ENCODE data around the gene IL22RA1.

IL22RA1 gene

DNA sequence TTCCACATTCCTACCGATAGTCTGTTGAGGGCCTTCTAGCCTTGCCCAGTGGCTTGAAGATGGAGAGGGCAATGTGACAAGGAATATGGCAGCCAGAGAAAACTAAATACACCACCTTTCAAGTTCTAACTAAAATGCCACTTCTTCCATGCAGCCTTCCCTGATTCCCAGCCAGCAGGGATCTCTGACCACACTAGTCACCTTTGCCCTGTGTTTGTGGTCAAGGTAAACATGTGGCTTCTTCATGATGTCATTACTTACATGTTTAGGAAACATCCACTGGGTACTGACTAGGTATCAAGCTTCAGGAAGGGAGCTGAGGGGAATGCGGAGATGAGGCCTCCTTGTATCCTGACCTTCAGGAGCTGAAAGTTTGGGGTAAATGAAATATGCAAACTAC, 22.6 kb upstream of the IL22RA1 start:
- no peak for DNase-seq

DNA sequence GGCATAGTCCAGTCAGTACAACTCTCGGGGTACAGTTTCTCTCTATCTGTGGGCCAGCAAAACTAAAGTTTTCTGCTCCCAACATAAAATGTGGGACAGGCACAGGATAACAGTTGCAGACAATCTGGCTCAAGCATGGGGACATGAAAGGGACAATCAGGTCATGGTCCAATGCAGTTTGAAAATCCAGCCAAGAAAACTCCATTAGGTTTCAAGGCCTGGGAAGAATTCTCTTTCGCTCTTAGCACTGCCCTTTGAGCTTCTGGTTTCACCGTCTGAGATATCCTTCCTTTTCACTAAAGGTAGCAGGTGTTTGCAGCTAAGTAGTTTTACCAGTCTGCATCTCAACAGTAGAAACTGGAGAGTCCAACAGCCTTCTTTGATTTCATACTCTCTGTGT, 21.1 kb upstream of the IL22RA1 start:
- no peak for DNase-seq

DNA sequence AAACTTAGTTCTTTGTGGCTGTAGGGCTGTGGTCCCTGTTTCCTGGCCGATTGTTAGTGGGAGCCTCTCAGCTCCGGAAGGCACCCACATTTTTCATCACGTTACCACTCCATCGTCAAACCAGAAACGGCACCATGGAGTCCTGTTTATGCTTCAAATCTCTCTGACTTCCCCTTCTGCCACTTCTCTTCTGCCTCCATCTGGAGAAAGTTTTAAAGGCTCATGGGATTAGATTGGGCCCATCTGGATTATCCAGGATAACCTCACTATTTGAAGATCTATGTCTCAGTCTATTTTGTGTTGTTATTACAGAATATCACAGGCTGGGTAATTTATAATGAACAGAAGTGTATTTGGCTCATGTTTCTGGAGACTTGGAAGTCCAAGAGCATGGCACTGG, 19.3 kb upstream of the IL22RA1 start:
- DNase-seq: no peak

DNA sequence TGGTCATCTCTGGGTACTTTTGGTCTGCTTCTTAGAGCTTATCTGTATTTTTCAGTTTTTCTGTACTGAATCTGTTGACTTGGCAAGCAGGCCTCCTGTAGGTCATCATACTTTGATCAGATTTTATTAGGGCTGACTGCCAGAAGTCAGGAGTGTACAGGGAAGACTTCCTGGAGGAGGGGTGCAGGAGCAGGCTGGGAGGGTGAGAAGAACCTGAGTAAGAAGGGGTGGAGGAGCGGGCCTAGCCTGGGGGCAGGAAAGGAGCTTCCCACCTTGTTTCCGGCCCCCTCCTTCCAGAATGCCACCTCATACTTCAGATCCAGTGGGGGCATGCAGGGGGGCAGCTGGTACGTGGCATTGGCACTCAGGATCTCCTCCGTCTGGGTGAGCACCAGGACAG, 18.3 kb upstream of the IL22RA1 start:
- DNase-seq: no peak

DNA sequence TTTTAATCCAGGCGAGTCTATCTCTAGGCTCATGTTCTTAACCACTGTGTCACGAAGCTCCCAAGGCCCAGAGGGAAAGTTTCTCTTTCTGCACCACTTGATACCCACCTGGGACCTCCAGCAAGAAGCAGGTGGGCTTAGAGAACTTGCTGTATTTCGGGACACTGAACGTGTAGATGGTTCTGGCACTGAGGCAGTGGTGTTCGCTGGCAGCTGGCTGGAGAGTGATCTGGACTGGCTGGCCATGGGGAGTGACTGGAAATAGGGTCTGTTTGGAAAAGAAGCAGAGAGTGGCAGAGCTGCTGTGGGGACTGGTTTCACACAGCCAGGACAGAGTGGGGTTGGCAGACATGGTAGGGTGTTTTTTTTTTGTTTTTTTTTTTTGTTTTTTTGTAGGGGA, 16.4 kb upstream of the IL22RA1 start:
- no peak for DNase-seq

DNA sequence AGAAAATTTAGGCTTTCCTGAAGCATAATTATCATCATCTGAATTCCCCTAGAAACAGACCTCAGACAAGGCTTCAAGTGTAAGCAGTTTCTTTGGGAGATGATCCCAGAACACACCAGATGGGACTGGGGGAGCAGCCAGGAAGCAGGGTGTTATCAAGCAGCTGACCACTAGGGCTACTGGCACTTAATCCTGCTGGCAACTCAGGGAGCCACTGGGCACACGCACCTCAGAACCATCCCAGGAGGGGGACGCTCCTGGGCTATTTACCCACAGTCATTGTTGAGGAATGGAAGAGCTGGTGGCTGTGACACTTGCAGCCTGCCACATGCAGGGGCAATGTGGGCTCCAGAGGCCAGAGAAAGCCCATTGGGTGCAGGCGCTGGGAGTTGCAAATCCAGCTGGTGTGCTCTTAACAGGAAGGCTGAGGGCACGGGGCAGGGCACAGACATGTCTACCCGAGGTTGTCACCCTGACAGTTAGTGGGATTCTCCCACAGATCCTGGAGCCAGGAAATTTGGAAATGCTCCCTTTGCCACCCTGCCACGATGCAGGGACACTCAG, 15.1 kb upstream of the IL22RA1 start:
- DNase-seq: no peak

DNA sequence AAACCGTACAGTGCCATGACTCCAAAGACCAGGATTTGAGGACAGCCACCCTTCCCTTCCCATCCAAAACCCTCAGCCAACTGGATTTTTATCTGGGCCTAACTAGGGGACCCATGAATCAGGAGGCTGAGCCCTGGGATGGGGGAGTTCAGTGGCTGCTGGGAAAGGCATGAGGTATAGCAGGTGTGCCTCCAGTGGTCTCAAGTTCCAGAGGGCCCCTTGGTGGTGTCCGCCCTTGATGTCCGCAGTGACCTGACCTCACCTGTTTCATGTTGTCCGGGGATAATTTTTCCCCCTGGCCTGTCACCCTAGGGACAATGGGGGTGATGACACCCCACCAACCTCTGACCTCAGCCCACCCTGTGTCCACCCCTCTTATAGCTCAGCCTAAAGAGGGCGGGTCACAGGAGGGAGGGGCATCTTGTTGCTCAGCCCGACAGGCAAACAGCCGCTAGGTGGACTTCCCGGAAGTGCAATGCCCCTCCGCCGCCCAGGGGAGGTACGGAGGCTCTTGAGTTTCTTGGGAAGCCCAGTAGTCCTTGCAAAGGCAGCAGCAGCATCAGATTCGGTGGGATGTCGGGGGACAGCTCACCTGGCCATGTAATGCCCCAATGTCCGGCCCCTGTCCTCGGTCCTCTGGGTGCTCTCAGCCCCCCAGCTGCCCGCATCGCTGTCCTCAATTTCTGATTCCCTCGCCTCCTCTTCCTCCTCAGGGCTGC, 13.8 kb upstream of the IL22RA1 start:
- DNase-seq: no peak

DNA sequence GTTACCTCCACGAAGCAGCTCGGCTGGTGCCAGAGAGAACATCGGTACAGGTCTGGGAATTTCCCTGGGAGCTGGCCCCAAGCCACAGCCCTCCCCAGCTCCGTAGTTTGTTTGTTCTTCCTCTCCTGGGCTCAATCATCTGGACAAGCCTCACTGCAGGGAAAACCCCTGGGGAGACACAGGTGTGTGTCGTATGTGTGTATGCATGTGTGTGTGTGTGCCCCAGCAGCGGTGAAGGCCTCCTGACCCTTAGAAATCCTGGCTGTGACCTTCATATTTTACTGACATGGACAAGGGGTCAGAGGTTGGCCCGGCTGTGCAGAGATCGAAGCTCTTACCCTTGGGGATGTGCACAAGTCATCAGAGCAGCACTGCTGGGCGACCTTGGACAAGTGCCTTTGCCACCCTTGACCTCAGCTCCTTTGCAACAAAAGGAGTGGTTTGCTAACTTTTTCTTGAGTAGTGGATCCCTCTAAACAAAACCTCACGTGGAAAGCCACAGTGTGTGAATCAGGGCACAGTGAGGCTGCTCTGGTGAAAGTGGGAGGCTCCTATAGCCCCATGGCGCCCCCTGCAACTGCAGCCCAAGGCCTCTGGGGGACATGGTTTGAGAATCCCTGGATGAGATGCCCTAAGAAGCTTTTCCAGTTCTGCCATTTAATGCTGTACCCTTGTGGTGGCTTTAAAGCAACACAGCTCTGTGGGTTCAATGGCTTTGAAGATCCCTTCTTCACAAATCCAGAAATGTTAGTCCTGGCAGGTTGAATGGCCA, 12.3 kb upstream of the IL22RA1 start:
- no peak for DNase-seq

DNA sequence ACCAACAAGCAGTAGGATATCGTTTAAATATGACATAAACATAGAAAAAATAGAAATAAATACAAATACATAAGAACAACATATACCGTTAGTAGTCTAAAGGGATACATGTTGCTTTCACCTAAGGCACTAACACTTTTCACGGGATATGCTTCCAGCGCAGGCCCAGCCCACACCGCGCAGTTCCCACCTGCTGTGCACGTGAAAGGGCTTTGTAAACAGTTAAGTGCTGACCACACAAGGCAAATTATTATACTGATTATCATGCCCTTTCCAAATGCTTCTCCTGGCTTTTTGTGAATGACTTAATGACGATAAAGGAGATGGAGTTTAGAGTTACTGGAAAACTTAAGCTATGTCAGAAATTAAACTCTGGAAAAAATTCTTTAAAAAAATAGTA, 11.3 kb upstream of the IL22RA1 start:
- no peak for DNase-seq

DNA sequence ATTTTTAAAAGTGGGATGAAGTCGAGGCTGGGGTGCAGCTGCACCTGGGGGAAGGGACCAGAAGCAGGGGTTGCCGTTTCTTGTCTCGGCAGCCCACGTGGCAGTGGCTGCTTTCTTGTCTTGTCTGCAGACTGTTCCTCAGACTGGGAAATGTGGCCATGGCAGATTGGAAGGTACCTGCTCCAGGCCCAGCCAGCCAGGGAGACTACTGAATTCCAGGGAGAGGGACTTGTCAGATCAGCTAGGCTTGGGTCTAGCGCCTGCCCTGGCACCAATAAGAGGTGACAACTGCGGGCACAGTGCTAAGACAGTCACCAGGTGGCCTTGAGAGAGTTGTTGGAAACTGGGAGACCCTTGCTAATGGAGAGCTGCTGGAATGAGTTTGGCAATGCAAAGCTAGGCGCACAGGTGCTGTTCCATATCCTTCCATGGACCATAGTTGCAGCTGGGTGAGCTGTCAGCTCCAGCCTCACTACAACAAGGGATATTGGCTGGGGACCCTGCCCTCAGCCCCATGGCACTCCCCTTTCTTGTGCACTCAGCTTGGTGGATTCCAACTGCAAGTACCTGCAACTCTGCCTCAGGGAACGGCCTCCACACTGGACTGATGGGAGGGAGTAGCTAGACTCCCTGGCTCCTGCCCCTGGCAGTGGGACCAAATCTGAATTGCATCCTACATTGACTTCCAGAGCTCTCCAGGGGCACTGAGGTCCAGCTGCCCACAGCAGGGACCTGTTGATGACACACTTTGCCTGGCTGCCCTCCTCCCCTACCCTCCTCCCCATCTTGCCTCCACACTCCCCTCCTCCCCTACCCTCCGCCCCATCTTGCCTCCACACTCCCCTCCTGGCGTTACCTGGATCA, 9.9 kb upstream of the IL22RA1 start:
- no peak for DNase-seq

DNA sequence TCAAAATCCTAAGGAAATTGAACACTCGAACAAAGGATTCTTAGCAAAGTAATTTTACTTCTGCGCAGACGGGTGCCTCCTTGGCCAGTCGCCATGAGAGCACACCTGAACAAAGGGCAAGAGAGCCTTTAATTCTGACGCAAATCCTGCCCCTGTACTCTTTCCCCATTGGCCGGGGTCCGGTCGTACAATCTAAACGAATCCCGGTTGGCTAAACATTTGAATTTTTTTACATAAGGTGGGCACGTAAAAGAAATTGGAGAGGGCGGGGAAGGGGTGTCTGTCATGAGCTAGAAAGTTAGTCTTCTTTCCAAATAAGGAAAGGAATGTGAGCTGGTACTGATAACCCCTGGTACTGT, 8.2 kb upstream of the IL22RA1 start:
- no peak for DNase-seq

DNA sequence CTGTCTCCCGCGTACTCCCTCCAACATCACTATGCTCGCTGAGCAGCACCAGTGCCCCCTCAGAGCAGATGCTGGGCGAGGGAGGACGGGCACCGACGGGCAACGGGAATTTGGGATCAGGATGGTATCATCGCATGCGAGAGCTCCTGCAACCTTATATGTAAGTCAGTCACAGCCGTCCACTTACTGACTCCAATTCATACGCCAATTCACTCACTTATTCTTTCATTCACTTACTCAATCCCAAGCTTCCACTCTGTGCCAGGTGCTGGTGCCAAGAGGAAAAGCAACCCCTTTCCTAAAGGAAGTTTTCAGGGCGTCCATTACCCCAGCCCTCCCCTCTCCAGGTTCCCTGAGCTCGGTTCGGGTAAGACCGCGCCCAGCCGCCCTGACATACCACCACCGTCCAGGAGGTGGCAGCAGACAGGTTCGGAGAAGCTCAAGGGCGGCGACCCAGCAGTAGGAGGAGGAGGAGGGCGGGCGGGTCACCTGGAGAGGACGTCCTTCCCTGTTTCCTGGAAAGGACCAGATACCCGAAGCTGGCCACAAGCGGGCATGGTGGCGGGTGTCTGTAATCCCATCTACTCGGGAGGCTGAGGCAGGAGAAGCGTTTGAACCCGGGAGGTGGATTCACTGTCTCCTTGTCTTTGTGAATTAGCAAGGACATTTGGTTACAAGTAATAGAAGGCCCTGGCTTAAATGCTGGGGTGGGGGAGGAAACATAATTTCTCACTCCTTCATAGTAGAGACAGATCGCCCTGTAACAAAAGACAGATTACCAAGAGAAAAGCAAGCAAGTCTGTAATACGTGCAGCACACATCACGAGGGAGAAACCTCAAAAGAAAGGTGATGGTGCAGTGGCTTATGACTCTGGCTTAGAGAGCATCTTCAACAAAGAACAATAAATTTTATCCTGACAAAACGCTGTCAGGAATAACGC, 7.6 kb upstream of the IL22RA1 start:
- peak; percentile 73 for DNase-seq

DNA sequence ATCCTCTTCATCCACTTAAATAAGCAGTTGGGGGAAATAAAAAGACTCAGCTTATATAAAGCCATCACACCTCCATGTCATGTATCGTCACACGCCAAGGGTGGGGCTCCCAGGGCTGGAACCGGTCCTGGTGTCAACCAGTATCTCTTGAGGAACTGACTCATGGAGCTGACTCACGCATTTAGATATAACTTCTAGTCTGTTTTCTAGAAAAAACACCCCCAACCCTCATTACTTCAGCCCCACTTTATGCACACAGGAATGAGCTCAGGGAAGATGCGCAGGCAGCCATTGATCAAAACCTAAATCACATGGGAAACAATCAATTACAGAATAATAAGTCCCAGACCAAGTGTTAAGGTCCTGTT, 6.9 kb upstream of the IL22RA1 start:
- DNase-seq: no peak

DNA sequence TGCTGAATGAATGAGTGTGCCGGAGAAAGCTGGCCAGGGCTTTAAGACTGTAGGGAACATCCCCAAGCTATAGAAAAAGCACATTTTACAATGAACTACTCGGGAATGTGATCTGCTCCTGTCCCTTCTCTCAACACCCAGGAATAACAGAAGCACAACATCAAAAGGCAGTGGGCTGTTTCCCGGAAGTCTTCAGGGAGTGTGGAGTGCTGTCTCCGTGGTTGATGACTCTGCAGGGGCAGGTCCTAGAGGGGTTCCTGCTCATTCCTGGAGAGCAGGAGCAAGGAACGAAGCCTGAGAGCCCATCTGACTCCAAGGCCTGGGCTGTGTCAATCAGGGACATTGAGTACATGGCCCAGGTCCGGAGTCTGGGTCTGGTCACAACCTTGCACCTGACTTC, 4.9 kb upstream of the IL22RA1 start:
- no peak for DNase-seq

DNA sequence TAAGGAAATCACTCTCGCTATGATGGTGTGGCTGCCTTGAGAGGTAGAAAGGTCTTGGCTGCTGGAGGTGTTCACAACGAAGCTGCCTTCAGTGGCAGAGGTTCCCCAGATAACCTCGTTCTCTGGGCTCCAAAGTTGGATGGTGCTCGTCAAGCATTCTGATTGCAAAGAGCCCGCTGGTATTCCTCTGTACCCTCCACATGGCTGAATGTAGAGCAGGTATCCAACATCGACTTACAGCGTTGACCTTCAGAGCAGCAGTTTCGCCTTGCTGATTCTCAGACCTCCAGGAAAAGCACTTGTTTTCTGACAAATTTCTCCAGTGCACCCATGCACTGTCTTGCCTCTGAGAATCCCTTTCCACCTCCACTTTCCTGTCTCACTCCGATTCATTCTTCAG, 4.3 kb upstream of the IL22RA1 start:
- no peak for DNase-seq

DNA sequence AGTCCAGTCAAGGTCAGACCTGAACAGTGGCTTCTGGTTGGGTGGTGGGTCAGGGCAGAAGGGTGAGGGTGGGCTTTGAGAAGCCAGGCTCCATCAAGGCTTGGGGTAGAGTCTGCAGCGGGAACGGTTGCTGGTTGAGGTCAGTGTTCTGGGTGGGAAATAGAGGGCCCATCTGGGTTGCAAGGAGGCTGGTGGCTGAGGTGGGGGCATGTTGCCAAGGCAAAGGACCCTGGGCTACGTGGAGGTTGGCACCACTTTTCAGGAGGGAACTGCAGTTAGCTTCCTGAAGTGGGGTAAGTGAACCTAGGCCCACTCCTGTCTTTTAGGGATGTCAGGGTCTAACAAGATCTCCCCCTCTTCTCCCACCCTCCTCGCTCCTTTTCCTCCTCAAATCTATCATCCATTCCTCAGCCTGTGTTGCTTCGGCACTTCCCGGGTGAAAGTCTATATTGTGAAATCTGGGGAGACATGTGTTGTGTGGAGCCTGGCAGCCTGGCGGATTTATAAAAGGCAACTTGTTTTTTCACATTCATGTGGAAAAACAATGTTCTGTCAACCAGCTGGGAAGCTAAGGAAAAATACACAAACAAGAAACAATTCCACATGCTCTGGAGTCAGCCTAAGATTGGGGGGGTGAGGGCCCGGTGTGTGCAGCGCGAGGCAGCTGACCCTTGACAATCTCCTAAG, 1.5 kb downstream of the IL22RA1 start:
- no peak for DNase-seq

DNA sequence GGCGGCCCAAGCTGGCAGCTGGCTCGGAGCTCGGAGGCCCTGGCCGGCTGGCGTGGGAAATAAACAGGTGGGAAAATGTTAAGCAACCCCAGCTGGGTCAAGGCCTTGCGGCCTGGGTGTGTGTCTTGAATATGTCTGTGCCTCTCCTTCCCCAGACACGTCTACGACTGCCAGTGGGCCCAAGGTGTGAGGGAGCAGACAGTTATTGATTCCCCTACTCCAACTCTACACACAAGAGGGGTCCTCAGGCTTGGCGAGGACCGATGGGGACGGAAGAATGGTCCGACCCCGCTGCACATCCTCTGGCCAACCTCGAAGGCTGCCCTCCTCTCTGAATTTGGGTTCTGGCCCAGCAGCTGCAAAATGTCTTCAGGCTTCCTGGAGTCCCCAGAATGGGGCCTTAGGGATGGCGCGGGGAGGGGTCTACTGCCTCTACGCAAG, 2.2 kb downstream of the IL22RA1 start:
- no peak for DNase-seq

DNA sequence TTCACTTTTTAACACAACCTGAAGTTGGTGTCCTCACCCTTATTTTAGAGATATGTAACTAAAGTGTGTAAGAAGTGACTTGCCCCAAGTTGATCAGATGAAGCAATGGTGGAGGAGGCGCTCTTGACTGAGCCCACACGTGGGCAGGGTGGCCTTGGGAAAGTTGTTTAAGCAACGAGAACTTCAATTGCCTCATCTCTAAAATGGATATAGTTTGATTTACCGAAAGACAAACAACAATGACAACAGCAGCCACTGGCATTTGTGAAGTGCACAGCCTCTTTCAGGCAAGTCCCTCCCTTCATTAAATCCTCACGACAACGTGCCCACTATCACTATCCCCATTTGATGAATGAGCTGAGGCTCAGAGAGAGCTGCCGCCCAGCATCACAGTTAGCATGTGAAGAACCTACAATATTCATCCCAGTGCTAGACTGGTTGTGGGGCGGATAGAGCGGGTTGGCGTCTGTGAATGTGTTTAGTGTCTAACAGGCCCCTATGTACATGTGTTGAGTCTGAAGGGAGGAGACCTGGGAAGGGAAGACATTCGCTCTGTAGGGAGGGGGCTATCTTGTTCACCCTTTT, 3.0 kb downstream of the IL22RA1 start:
- DNase-seq: no peak

DNA sequence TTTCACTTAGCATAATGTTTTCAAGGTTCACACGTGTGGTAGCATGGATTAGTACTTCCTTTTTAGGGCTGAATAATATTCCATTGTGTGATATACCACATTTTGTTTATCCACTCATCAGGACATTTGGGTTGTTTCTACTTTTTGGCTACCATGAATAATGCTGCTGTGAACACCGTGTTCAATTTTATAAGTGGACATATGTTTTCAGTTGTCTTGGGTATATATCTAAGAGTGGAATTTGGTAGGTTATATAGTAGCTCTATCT, 3.8 kb downstream of the IL22RA1 start:
- no peak for DNase-seq

DNA sequence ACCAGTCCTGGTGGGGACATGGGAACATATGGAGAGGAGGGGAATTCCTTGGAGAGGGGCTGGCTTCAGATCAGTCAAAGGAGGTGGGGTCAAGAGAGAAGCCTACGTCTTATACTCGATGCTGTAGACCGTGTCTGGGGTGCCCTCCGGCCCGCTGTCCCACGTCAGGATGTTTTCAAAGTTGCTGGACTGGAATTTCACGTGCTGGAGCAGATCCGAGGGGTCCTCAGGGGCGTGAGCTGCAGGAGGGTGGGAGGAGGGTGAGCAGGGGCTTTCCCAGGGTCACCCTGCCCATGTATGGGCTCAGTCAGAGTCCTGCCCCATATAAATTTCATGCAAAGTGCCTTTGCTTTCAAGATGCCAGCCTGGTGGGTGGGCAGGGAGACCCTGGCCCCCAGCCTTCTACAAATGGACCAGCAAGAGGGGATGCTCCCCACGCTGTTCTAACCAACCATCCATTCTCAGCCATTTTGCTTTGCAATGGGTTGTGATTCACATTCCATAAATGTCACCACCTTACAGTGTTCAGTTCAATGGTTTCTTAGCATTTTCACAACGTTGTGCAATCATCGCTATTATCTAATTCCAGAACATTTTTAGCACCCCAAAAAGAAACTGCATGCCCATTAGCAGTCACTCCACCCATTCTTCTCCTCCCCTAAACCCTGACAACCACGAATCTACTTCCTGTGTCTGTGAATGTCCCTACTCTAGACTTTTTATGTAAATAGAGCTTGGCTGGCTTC, 4.3 kb downstream of the IL22RA1 start:
- DNase-seq: no peak
